Endodermal cell (in vitro differentiated cells): ENCODE data around the gene MXD4. TPM values are rescaled to one million over a fixed set of nuclear protein-coding genes. Genes with fewer than 3 reads are reported as not detected.
"Not testable (repeated sequence)": the region's sequence is repeated elsewhere in the genome, so short reads cannot be mapped to it uniquely, and the experiment has no call there.

Experiments
- DNase-seq: peaks from one replicate; pipeline ENCODE4 v3.0.0-alpha.2; 2017
- H3K27ac ChIP-seq: 2 replicates; pipeline ENCODE4 v1.5.1; 2013; ENCODE audit warnings: mild to moderate bottlenecking, low read depth, low read length, moderate library complexity
- H3K27me3 ChIP-seq: 2 replicates; pipeline ENCODE4 v1.6.1; 2013; ENCODE audit warnings: mild to moderate bottlenecking, low read length, moderate library complexity; ENCODE audit not compliant: insufficient read depth, control insufficient read depth, poor library complexity, severe bottlenecking
- H3K36me3 ChIP-seq: 2 replicates; pipeline ENCODE4 v1.7.0; 2013; ENCODE audit warnings: mild to moderate bottlenecking, low read length, moderate library complexity; ENCODE audit not compliant: control insufficient read depth, insufficient read depth
- H3K4me1 ChIP-seq: one replicate; pipeline ENCODE4 v1.7.0; 2013; ENCODE audit warnings: low read length; ENCODE audit not compliant: control insufficient read depth, insufficient read depth
- H3K4me3 ChIP-seq: 2 replicates; pipeline ENCODE4 v1.5.1; 2013; ENCODE audit warnings: mild to moderate bottlenecking, low read length, moderate library complexity
- H3K9ac ChIP-seq: 2 replicates; pipeline ENCODE4 v1.6.1; 2013; ENCODE audit warnings: mild to moderate bottlenecking, low read length, moderate library complexity; ENCODE audit not compliant: poor library complexity, severe bottlenecking; ENCODE audit errors: extremely low read depth
- H3K9me3 ChIP-seq: 2 replicates; pipeline ENCODE4 v1.6.1; 2013; ENCODE audit warnings: mild to moderate bottlenecking, low read length, moderate library complexity; ENCODE audit not compliant: control insufficient read depth
- H3K27ac Mint-ChIP-seq: 2 replicates; pipeline ENCODE4 v1.8.0; 2020; ENCODE audit warnings: mixed read lengths
- H3K27me3 Mint-ChIP-seq: 2 replicates; pipeline ENCODE4 v1.8.0; 2021; ENCODE audit warnings: mild to moderate bottlenecking, mixed read lengths; ENCODE audit not compliant: insufficient read depth
- H3K36me3 Mint-ChIP-seq: 2 replicates; pipeline ENCODE4 v1.8.0; 2020; ENCODE audit warnings: low read depth, mixed read lengths
- H3K4me1 Mint-ChIP-seq: 2 replicates; pipeline ENCODE4 v1.8.0; 2020; ENCODE audit warnings: mixed read lengths
- H3K4me3 Mint-ChIP-seq: 2 replicates; pipeline ENCODE4 v1.8.0; 2020; ENCODE audit warnings: mild to moderate bottlenecking, moderate library complexity, mixed read lengths
- H3K9me3 Mint-ChIP-seq: 2 replicates; pipeline ENCODE4 v1.8.0; 2020; ENCODE audit warnings: mild to moderate bottlenecking, mixed read lengths
- CTCF ChIP-seq: fragments of 200-600 bp; sonication (generic); conservative IDR thresholded peaks from 2 replicates; pipeline ENCODE4 v1.5.0; 2021; ENCODE audit warnings: antibody characterized with exemption, mild to moderate bottlenecking
- WGBS, 2 experiments: methylation state at CpG; one replicate each; pipeline versions ENCODE4 v1.1.5 to v1.1.7; 2013; ENCODE audit warnings: missing lambda C conversion rate in 2 of 2, mixed read lengths in 1 of 2; ENCODE audit not compliant: insufficient coverage in 1 of 2, insufficient read length in 1 of 2; 5-methylcytosine and 5-hydroxymethylcytosine counted together
- total RNA-seq, 2 donors: library from RNA; stranded (reverse); fragmentation: NEBNext Ultra II Directional in 1 of 2; extraction: Animal tissue kit (Norgen Biotek cat#: 25700) in 1 of 2; gene quantifications; 2 replicates in 1 of 2; 3 replicates in 1 of 2; pipeline ENCODE4 v1.2.1, GENCODE V29; 2021

The MXD4 gene
- total RNA-seq, 2 donors from 2014 or later = 46.0 to 78.8 TPM

- Mint-ChIP-seq H3K27me3 (no peaks in the 10 kb centered on the region), H3K27ac (no peak overlapping the region), H3K36me3 (peaks cover 10% of the 10 kb centered on the region), H3K4me3 (no peak overlapping the region), H3K4me1 (peaks cover 19% of the 10 kb centered on the region), H3K9me3 (no peaks in the 10 kb centered on the region)
- Histone ChIP-seq H3K27me3 (no peaks in the 10 kb centered on the region), H3K4me3 (no peak overlapping the region), H3K9ac (no peak overlapping the region), H3K36me3 (peaks cover 23% of the 10 kb centered on the region), H3K27ac (no peak overlapping the region), H3K9me3 (no peaks in the 10 kb centered on the region), H3K4me1 (no peaks in the 10 kb centered on the region)
- WGBS, 2 experiments = 93 to 94% methylated on average over 2 of the region's 2 CpGs
- no peak for DNase-seq
- TF ChIP-seq CTCF = no peak
Measured at GRCh38 chr4:2226261-2226660, 35.6 kb downstream of the MXD4 start.

- no peaks in the 10 kb centered on the region for H3K27me3 Mint-ChIP-seq
- no peak overlapping the region for H3K9ac ChIP-seq
- 94 to 100% methylated on average over 1 to 2 of the region's 2 CpGs for WGBS, 2 experiments
- H3K9me3 Mint-ChIP-seq = no peaks in the 10 kb centered on the region
- H3K4me1 ChIP-seq = peaks cover 8% of the 10 kb centered on the region
- peak overlapping the region; percentile 67 for H3K27ac Mint-ChIP-seq
- peak; percentile 68 for DNase-seq
- H3K27me3 ChIP-seq = no peaks in the 10 kb centered on the region
- no peak overlapping the region for H3K27ac ChIP-seq
- H3K4me3 Mint-ChIP-seq = no peak overlapping the region
- H3K9me3 ChIP-seq = no peaks in the 10 kb centered on the region
- no peak overlapping the region for H3K4me3 ChIP-seq
- H3K36me3 Mint-ChIP-seq = peaks cover 8% of the 10 kb centered on the region
- H3K4me1 Mint-ChIP-seq = peaks cover 40% of the 10 kb centered on the region
- no peak for TF ChIP-seq CTCF
- H3K36me3 ChIP-seq = peaks cover 21% of the 10 kb centered on the region
Measured at GRCh38 chr4:2222838-2223237, 39.1 kb downstream of the MXD4 start.

GRCh38 chr4:2221378-2221777, 40.5 kb downstream of the MXD4 start:
- not testable (repeated sequence) for H3K36me3 Mint-ChIP-seq, H3K4me3 ChIP-seq, H3K9ac ChIP-seq, H3K4me3 Mint-ChIP-seq, H3K27me3 Mint-ChIP-seq, H3K4me1 ChIP-seq, H3K9me3 ChIP-seq, H3K27ac ChIP-seq, H3K9me3 Mint-ChIP-seq, H3K27me3 ChIP-seq
- DNase-seq = peak; percentile 75
- Mint-ChIP-seq H3K27ac (peak overlapping the region; percentile 67), H3K4me1 (peaks cover 40% of the 10 kb centered on the region)
- peaks cover 12% of the 10 kb centered on the region for H3K36me3 ChIP-seq
- 31 to 47% methylated on average over 2 to 4 of the region's 4 CpGs for WGBS, 2 experiments

GRCh38 chr4:2220016-2220630, 41.8 kb downstream of the MXD4 start:
- Mint-ChIP-seq H3K27ac (peak overlapping the region; percentile 83), H3K36me3 (no peaks in the 10 kb centered on the region), H3K9me3 (no peaks in the 10 kb centered on the region), H3K4me1 (peaks cover 43% of the 10 kb centered on the region), H3K4me3 (no peak overlapping the region), H3K27me3 (peaks cover 3% of the 10 kb centered on the region)
- Histone ChIP-seq H3K9ac (no peak overlapping the region), H3K9me3 (no peaks in the 10 kb centered on the region), H3K27me3 (no peaks in the 10 kb centered on the region), H3K4me3 (no peak overlapping the region), H3K4me1 (peaks cover 8% of the 10 kb centered on the region), H3K27ac (no peak overlapping the region), H3K36me3 (peaks cover 12% of the 10 kb centered on the region)
- WGBS, 2 experiments = 21 to 22% methylated on average over 10 of the region's 10 CpGs
- peak; percentile 91 for TF ChIP-seq CTCF
- DNase-seq = peak; percentile 94
